ENCODE measurements around the gene PLCB1.

Gene PLCB1

DNA sequence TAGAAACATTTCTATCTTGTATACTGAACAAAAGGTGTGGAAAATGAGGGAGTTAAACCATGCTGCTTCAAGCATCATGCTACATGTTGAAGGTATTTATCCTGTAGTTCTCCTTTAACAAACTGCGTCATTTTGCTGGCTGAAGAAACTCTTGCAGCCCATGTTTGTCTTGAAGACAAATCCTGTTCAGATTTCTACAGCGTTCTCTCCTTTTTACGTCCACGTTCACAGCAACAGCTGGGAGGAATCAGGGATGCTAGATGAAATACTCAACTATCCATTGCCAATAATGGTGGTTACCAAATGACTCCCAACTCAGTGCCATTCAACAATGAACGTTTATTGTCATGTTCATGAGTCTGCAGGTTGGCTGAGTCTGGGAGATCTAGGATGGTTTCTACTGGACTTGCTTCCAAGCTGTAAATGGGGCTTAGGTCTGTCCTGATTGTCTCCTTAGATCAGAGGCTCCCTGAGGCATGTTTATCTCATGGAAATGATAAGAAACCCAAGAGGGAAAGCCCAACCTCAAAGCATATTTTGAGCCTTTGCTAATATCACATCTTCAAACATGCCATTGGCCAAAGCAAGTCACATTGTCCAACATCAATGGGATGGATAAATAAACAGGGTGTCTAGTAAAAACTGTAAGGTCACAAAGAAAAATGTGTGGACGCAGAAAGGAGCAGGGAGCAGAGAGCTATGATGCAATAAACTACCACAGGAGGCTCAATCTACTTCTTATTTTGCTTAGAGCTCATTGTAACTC, 2.7 kb upstream of the PLCB1 start:
- no peak for DNase-seq (ENCODE audit: low read depth in 2 of 2, low spot score in 1 of 2)

DNA sequence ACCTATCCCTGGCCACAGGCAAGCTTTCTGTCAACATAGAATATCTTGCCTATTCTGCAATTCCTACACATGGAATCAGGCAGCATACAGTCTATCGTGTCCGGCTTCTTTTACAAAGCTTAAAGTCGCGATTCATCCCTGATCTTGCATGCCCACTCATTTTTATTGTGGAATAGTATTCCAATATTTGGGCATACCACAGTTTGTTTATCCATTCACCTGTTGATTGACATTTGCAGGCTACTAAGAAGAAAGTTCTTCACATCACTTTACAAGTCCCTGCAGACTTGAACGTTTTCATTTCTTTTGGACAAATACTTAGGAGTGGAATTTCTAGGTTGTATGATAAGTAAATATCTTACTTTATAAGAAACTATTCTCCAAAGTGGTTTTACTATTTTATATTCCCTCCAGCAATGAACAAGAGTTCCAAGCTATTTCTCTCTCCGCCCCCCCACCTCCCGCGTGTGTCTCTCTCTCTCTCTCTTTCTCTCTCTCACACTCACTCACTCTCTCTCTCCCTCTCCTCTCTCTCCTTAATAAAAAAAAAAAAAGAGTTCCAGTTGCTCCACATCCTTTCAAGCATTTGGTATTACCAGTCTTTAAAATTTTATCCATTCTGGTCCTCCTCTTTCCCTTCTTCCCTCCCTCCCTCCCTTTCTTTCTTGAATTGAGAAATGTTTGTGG, 1.1 kb upstream of the PLCB1 start:
- DNase-seq (ENCODE audit: low read depth in 2 of 2, low spot score in 1 of 2): no peak

DNA sequence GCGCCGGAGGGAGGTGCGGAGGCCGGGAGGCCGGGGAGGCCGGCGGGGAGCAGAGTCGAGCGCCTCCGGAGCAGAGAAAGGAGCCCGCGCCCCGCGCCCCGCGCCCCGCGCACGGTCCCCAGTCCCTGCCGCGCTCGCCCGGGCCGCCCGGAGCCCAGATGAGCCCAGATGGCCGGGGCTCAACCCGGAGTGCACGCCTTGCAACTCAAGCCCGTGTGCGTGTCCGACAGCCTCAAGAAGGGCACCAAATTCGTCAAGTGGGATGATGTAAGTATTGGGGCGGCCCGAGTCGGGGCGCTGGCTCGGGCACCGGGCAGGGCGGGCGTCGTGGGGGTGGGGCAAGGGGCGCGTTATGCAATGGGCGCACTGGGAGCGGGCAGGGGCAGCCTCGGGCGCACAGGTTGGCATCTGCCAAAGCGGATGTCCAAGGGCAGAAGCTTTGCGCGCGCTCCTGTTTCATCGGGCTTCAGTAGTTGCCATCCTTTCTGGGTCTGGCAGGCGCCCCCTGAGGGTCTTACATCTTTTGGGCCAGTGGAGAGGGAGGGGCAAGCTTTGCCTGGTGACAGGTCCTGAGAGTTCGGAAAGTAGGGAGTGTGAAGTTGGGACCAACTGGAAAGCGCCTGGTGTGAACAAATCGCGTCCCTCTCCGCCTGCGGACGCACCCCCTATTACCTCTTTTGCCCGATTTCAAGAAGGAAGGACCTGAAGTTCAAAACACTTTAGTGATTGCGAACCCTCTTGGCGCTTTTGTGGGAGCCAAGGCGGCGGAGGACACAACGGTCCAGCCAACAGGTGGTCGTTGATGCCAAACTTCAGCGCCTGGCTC, 631 bp downstream of the PLCB1 start:
- DNase-seq (ENCODE audit: low read depth in 2 of 2, low spot score in 1 of 2): no peak

DNA sequence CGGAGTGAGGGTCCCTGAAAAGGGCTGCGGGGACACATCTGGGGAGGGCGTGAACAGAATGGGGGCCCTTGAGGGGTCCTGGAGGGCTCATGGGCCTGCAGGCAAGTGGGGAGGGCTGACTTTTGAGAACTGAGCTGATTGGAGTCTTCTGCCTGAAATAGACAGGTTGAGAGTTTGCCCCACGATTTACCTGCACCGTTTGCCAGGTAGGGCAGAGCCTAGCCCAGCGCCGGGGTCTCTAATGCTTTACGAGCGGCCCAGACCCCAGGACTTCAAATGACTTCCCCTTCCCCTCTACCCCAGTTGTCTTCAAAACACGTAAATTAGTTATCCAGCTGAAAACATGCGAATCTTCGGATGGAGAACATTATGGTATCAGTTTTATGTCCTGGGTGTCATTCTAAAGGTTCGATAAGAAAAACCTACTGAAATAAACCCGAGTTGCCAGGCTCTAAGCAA, 1.3 kb downstream of the PLCB1 start:
- DNase-seq (ENCODE audit: low read depth in 2 of 2, low spot score in 1 of 2): no peak

DNA sequence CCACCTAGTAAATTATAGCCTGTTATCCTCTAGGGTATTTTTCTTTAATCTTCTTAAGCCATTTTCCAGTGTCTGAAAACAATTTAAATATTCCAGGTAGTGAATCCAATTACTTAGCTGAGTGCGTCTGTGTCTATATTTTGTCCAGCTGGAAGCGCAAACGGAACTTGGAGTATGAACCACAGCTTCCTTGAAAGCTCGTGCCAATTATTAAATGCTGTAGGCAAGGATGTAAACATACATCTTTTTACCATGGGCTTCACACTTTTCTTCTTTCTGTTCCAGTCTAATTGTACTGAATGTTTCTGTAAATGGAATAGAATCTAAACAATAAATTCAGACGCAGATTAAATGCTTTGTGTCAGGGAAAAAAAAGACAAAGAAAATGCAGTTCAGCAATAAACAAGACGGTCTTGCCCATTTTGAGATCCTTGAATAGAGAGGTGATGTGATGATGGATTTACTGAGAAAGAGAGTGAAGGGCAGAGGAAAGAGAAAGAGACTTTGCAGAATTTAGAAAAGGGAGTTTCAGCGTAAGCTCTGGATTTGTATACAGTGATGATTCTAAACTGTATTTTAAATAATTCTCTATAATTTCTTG, 1.9 kb downstream of the PLCB1 start:
- DNase-seq (ENCODE audit: low read depth in 2 of 2, low spot score in 1 of 2): no peak

DNA sequence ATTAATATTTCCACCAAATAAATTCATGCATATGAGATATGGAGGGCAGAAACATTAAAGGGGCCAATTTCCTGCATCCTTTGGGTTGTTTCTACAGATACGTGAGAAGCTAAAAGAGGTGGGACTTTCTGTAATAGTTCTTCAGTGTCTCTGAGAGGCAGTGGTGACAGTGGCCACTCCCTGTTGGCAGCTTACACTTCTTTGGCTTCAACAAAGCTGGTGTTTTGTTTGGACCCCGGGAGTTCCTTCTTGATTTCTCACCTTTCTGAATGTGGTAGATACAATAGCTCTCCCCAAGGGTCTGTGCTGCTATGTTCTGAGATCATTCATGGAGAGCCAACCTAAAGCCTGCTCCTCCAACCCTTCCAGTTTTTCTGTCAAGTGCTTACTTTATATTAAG, 7.8 kb downstream of the PLCB1 start:
- DNase-seq (ENCODE audit: low read depth in 2 of 2, low spot score in 1 of 2): no peak

DNA sequence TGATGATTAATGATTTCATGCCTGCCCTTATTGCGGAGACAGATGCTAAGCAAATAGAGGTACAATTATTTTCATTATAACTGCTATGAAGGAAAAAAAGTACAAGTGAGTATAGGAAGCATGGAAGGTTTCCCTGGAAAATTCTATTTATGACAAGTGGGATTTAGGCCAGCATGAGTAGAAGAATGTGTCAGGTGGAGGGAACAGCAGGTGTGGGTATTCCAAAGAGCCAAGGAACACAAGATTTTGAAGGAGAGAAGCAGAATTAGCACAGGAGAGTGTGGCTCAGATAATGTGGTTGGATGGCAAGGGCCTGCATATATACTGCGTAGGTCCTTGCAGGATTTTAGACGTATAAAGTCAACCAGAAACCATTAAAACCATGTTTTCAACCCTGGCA, 11.4 kb downstream of the PLCB1 start:
- DNase-seq (ENCODE audit: low read depth in 2 of 2, low spot score in 1 of 2): no peak

DNA sequence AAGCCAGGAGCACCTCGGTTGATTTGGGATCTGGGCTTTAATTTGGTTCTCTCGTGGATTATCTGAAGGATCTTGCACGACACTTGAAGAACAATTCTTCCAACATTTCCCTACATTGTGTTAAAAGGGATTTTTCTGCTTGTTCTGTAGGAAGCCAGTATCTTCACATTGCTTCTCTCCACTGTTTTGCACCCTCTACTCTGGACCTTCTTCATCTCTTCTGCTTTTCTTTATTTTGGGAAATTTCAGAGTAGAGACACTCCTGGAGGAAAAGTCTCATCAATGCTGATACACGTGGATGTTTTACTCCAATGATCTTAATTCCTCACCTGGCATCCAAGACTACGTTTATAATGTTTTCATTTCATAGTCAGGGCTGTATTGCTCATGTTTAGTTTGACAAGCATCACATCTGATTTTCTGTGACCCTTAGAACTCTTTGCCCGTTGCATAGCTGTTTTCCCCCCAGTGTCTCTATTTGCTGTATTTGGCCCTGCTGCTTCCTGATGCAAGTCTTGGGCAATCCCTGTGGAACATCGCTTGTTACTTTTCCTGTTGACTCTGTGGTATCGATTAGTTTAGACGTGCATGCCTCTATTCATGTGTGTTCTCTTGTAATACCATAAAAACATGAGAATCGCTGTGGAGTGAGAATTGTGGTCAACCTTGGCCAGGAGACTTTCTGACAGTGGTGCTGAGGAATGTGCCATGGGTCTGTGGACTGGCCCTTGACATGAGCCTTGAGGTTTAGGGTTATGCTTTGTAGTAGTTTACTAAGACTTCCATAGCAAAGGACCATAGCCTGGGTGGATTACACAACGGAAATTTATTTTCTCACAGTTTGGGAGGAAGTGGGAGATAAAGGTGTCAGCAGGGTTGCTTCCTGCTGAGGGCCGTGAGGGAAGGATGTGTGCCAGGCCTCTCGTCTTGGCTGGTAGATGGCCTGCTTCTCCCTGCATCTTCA, 12.5 kb downstream of the PLCB1 start:
- no peak for DNase-seq (ENCODE audit: low read depth in 2 of 2, low spot score in 1 of 2)

DNA sequence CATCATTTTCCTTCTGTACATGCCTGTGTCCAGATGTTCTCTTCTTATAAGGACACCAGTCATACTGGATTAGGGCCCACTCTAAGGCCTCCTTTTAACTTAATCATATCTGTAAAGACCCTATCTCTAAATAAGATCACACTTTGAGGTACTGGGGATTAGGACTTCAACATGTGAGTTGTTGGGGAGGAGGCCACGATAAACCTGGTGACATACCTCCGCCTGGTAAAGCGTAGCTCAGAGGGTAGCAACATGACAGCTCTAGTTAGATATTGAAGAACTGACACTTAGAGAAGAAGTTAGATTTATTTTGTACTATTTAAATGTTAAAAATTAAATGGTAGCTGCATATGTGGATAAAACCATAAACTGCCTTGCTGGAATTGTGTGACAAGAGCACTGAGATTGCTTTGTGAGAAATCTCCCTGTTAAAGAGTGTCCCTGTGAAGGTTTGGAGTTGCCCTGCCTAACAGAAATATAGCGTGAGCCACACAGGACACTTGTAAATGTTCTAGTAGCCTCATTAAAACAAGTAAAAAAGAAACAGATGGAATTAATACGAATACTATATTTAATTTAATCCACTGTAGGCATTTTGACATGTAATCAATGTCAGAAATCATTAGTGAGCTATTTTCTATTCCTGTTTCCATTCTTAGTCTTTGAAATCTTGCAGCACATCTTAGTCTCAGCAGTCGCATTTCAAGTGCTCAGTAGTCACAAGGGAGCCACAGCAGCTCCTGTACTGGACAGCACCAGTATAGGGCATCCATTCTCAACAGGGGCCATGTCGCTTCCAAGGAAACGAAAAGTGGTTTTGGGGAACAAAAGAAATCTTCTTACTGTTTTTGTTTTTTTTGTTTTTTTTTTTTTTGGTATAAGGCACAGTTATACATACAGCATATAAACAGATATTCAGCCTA, 13.4 kb downstream of the PLCB1 start:
- DNase-seq (ENCODE audit: low read depth in 2 of 2, low spot score in 1 of 2): no peak

DNA sequence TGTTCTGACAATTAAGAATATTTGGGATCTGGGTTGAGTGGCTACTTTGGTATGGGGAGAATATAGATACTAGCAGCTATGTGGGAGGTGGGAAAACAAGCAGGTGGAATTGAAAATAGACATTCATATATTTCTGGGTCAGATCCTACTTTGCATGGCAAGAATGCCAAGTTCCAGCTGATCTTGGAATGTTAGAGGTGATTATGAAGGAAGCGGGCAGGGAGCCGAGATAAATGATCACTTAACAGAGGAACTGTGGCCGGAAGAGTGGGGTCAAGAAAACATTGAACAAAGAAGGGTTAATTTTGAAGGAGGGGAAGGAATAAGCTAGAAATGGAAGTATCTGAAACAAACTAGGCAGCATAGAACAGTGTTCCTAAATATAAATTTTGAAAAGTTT, 15.4 kb downstream of the PLCB1 start:
- DNase-seq (ENCODE audit: low read depth in 2 of 2, low spot score in 1 of 2): no peak

DNA sequence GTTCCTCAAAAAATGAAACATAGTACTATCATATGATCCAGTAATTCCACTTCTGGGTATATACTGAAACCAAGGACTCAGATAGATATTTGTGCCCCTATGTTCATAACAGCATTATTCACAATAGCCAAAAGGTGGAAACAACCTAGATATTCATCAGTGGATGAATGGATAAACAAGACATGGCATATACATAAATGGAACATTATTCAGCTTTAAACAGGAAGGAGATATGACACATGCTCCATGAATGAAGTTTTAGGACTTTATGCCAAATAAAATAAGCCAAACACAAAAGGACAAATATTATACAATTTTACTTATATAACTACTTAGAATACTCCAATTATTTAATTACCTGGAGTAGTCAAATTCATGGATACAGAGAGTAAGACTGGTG, 16.4 kb downstream of the PLCB1 start:
- no peak for DNase-seq (ENCODE audit: low read depth in 2 of 2, low spot score in 1 of 2)

DNA sequence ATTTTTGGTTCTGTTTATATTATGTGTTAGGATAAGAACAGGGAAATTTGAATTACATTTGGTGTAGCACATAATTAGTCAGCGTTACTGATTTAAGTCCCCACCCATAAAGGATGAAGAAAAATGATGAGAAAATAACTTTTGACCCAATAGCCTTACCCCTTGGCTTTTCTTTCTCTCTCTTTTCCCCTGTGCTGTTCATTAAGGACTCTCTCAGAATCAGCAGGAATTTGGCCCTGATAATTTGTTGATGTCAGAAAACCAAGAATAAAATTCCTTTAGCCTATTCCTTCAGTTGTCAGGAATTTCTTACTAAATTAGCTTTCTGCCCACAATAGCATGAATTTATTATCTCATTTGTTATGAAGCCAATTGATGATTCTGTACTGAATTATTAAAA, 18.5 kb downstream of the PLCB1 start:
- DNase-seq (ENCODE audit: low read depth in 2 of 2, low spot score in 1 of 2): no peak

DNA sequence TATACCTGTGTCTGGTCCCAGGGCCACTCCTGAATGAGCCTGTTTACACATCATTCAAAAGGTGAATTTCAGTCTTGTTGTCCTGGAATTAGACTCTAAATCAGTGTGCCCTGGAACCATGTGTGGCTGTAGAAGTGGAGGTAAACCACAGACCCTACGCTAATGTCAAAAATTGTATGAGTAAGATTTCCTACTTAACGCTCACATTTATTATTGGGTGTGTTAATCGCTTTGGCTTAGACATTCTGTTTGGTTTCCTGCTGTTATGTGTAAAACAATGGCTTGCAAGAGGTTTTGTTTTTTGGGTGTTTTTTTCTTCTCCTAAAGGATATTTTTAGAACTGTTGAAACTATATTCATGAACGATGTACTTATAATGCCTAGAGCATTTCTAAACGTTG, 19.3 kb downstream of the PLCB1 start:
- DNase-seq (ENCODE audit: low read depth in 2 of 2, low spot score in 1 of 2): no peak

DNA sequence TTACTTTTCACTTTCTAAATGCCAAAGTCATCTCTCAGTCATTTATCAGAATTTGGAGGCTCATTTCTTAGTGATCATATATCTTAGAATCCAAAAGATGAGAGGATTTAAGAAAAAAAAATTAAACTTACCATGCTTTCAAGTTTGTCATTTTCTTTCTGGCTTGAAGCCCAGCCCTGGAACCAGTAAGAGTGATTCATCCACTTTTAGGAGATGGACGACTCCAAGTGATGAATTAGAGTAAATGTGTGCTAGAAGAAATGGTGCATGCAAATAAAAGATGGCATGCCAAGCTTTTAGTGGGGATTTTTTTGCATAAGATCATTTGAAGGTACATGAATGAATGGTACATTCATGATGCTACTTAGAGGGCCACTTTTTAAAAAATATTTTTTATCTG, 20.1 kb downstream of the PLCB1 start:
- DNase-seq (ENCODE audit: low read depth in 2 of 2, low spot score in 1 of 2): no peak

DNA sequence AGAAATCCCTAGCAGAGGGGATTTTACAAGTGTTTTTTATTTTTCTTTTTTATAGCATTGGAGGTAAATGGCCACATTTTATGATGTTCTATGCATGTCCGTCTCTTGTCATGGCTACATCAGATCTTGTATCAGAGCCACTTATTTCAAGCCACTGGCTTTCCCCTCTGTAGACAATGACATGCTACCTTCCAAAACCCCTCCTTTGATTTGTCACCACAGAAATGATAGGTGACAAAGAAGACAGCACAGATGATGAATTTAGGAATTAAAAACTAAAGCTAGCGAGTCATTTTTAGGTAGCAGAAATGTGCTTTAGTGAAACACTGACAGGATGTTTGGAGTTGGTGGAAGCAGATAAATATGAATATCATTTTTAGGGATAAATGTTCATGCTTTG, 20.8 kb downstream of the PLCB1 start:
- DNase-seq (ENCODE audit: low read depth in 2 of 2, low spot score in 1 of 2): no peak

DNA sequence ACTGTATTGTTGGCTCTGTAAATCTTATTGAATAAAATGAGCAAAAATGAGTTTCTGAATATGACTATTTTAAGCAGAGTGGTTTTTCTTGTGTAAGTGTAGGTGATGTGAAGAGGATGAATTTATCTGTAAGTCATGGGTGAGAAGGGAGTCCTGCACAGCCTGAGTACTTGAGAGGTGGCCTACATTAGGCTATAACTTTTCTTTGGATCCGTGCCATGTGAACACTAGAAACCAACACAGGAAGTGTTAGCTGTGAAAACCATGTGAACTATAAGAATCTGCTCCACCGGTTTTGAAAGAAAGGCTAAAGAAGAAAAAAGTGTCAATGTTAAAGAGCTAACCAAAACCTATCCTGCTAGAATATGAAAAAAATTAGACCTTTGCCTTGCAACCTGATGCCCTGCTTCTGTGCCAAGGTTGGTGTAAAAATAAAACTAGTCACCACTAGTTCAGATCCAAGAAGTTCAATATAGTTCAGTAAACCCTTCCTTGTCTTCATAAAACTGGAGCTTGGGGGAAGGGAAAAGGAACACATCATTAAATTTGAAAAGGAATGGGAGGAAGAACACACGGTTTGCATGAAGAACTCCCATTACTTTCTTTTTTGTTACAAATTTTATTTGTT, 21.3 kb downstream of the PLCB1 start:
- DNase-seq (ENCODE audit: low read depth in 2 of 2, low spot score in 1 of 2): no peak

DNA sequence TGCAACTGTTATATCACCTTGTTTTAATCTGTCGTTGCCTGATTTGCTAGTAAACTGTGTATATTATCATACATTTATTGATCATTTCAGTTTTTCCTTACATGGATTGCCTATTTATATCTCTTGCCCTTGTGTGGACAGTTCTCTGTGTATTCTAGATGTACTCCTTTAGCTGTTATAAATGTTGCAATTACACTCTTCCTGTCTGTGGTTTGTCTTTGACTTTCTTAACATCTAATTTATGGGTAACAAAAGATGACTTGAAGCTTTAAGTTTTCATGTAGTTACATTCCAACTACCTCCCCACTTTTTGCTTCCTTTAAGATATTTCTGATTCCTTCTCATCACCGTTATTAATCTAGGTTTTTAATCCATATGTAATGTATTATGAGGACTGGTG, 22.6 kb downstream of the PLCB1 start:
- DNase-seq (ENCODE audit: low read depth in 2 of 2, low spot score in 1 of 2): no peak

DNA sequence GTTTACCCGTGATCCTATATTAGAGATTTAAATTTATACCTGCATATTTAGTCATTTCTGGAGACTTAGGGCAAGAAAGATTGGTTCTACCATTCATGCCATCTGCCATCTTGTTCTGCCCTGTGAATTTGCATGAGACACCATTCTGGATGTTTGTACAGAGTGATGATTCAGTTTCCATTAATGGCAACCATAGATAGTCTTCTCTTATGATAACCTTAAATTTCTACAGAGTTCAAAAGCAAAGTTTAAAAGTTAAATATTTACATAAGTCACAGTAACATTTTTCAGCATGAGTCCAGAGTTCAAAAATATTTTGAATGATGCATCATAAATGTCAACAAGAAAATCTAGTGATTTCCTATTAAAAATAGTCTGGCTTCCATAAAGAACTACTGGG, 23.2 kb downstream of the PLCB1 start:
- no peak for DNase-seq (ENCODE audit: low read depth in 2 of 2, low spot score in 1 of 2)

DNA sequence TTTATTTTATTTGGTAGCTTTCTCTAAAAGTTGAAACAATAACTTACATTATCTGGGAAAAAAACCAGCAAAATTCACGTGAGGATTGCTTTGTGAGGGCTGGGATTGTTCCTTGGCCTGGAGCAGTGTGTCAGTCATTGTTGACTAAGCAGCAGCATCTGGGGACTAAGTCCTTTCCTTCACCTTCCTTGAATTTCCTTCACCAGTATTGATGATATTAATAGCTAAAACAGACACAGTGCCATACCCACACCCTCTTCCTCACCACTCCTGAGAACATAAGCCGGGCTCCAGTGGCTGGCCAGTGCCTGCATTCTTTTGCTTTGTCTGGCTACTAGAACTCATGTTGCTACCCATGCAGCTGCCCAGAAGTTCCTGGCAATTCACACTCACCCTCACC, 23.7 kb downstream of the PLCB1 start:
- no peak for DNase-seq (ENCODE audit: low read depth in 2 of 2, low spot score in 1 of 2)

Measured in stimulated activated CD8-positive, alpha-beta memory T cell treated with anti-CD3 and anti-CD28 coated beads, Interleukin-4, amount 100 ng/mL, for 4 hours (primary cell).